ENCODE data around the gene HNF4A.

GRCh38 chr20:44456611-44457010 lies 101.1 kb downstream of the HNF4A start:
- TF ChIP-seq CTCF (IDR thresholded peaks at IDR 0.05) (no peak), POLR2A (IDR thresholded peaks at IDR 0.05) (no peak)

Measured in uterus (tissue), 2 donors.